RWPE1 (cell line): ENCODE data around the gene MMP14.
"Not testable (repeated sequence)": the region's sequence is repeated elsewhere in the genome, so short reads cannot be mapped to it uniquely, and the experiment has no call there.

Source experiments
- CTCF ChIA-PET: fragments of 350-600 bp; sonication (Branson Sonifier 250); formaldehyde crosslinking; extraction: SDS; loops from one replicate; lab custom pipeline; 2021; lab: Yijun Ruan, JAX
- POLR2A ChIA-PET: fragments of 400-600 bp; formaldehyde crosslinking; extraction: SDS; loops from one replicate; lab custom pipeline; 2020; ENCODE audit warnings: antibody characterized with exemption; ENCODE audit not compliant: low non-redundant PET; lab: Yijun Ruan, JAX
- DNase-seq: peaks from one replicate; pipeline ENCODE4 v3.0.0; 2012; ENCODE audit warnings: low spot score
- H3K27ac ChIP-seq: fragments of 450-650 bp; 2 replicates; pipeline ENCODE4 v1.5.1; 2017
- CTCF ChIP-seq: fragments of 450-650 bp; conservative IDR thresholded peaks from 2 replicates; pipeline ENCODE4 v1.5.1; 2017; ENCODE audit warnings: low read depth, mild to moderate bottlenecking

MMP14 gene

GRCh38 chr14:22848351-22849164, 12.2 kb downstream of the MMP14 start:
- ChIA-PET CTCF (interaction anchor here (0.6 to 1.1 kb wide), 5 partner anchors 27 to 294 kb away, joined by 3 to 7 read pairs (median 3); no protein-coding TSS in a partner anchor), POLR2A (interaction anchor here (0.5 to 2.4 kb wide), 2 partner anchors 10 to 18 kb away, joined by 3 to 19 read pairs; no protein-coding TSS in a partner anchor)
- TF ChIP-seq CTCF: no peak
- peak; percentile 33 for DNase-seq
- peak overlapping the region; percentile 99 for H3K27ac ChIP-seq

GRCh38 chr14:22849212-22849819, 12.9 kb downstream of the MMP14 start:
- TF ChIP-seq CTCF: no peak
- ChIA-PET CTCF (interaction anchor here (1.0 to 1.1 kb wide), 2 partner anchors 28 to 37 kb away, joined by 3 read pairs; no protein-coding TSS in a partner anchor), POLR2A (interaction anchor here (0.5 to 2.4 kb wide), 3 partner anchors 11 to 33 kb away, joined by 3 to 19 read pairs (median 4); no protein-coding TSS in a partner anchor)
- peak; percentile 35 for DNase-seq
- H3K27ac ChIP-seq: peak overlapping the region; percentile 99

GRCh38 chr14:22850944-22851764, 14.8 kb downstream of the MMP14 start:
- TF ChIP-seq CTCF: no peak

GRCh38 chr14:22852178-22852577, 15.8 kb downstream of the MMP14 start:
- POLR2A ChIA-PET, DNase-seq: not testable (repeated sequence)
- CTCF ChIA-PET: interaction anchor here (0.6 to 2.2 kb wide), 25 partner anchors 8 to 295 kb away, joined by 3 to 37 read pairs (median 5); partner anchors contain the start of gene SLC7A7
- H3K27ac ChIP-seq: peak overlapping the region; percentile 99

More at GRCh38 chr14:22850944-22851764, 14.8 kb downstream of the MMP14 start:
- POLR2A ChIA-PET: interaction anchor here (1.7 kb wide), 1 partner anchor 13 kb away, joined by 9 read pairs; no protein-coding TSS in a partner anchor
- H3K27ac ChIP-seq: peak overlapping the region; percentile 99
- DNase-seq: peak; percentile 48
- CTCF ChIA-PET: interaction anchor here (0.6 to 2.0 kb wide), 5 partner anchors 14 to 294 kb away, joined by 3 to 7 read pairs (median 4); no protein-coding TSS in a partner anchor

GRCh38 chr14:22852599-22852939, 16.2 kb downstream of the MMP14 start:
- TF ChIP-seq CTCF: no peak
- ChIA-PET CTCF (interaction anchor here (0.6 to 2.2 kb wide), 26 partner anchors 9 to 1319 kb away, joined by 3 to 37 read pairs (median 5); partner anchors contain the start of gene SLC7A7), POLR2A (interaction anchor here (0.7 kb wide), 1 partner anchor 14 kb away, joined by 6 read pairs; no protein-coding TSS in a partner anchor)
- H3K27ac ChIP-seq: peak overlapping the region; percentile 99
- DNase-seq: no peak
